Endothelial cell (in vitro differentiated cells): ENCODE data around the gene SLC22A4. TPM values are rescaled to one million over a fixed set of nuclear protein-coding genes. Genes with fewer than 3 reads are reported as not detected.

Experiments
- DNase-seq: peaks from one replicate; pipeline ENCODE4 v3.0.0; 2021; ENCODE audit warnings: low spot score
- H3K27ac Mint-ChIP-seq: one replicate; pipeline ENCODE4 v1.8.0; 2021; ENCODE audit warnings: mixed read lengths, inconsistent platforms; ENCODE audit not compliant: unreplicated experiment
- H3K27me3 Mint-ChIP-seq: one replicate; pipeline ENCODE4 v1.8.0; 2021; ENCODE audit warnings: mild to moderate bottlenecking, moderate library complexity, mixed read lengths, inconsistent platforms; ENCODE audit not compliant: unreplicated experiment
- H3K36me3 Mint-ChIP-seq: one replicate; pipeline ENCODE4 v1.8.0; 2021; ENCODE audit warnings: mild to moderate bottlenecking, low read depth, mixed read lengths, inconsistent platforms; ENCODE audit not compliant: unreplicated experiment
- H3K4me1 Mint-ChIP-seq: one replicate; pipeline ENCODE4 v1.8.0; 2021; ENCODE audit warnings: mild to moderate bottlenecking, mixed read lengths, inconsistent platforms; ENCODE audit not compliant: unreplicated experiment
- H3K4me3 Mint-ChIP-seq: one replicate; pipeline ENCODE4 v1.8.0; 2021; ENCODE audit warnings: mild to moderate bottlenecking, mixed read lengths, inconsistent platforms; ENCODE audit not compliant: unreplicated experiment
- H3K9me3 Mint-ChIP-seq: one replicate; pipeline ENCODE4 v1.8.0; 2021; ENCODE audit warnings: mixed read lengths, inconsistent platforms; ENCODE audit not compliant: unreplicated experiment
- total RNA-seq: library from RNA; stranded (reverse); fragmentation: NEBNext Ultra II Directional; extraction: Animal tissue kit (Norgen Biotek cat#: 25700); gene quantifications from one replicate; pipeline ENCODE4 v1.2.1, GENCODE V29; 2021; ENCODE audit not compliant: unreplicated experiment
- TF ChIP-seq, protein P1 (sequence below): fragments of 200-600 bp; sonication (generic); IDR thresholded peaks from one replicate; pipeline ENCODE4 v1.5.0; 2021; ENCODE audit warnings: antibody characterized with exemption; ENCODE audit not compliant: unreplicated experiment

Gene SLC22A4
- total RNA-seq, 1 donor from 2014 or later = 0.13 TPM

DNA sequence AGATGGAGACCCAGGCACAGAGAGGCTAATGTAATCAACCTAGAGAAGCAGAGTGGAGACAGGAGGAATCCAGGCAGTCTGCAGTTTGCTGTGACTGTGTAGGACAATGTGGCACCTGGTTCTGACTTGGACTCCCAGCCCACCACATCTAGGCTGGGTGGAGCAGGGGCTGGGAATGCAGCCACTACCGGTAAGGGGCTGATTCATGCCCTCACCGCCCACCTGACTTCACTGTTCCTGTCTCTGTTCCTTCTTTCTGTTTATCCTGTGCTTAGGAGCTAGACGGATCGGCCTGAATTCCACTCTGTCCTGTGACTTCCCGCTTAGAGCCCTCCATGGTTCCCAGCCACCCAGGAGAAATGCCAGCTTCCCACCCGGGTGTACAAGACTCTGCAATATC is 34.1 kb upstream of the SLC22A4 start:
- TF ChIP-seq, protein P1, sequence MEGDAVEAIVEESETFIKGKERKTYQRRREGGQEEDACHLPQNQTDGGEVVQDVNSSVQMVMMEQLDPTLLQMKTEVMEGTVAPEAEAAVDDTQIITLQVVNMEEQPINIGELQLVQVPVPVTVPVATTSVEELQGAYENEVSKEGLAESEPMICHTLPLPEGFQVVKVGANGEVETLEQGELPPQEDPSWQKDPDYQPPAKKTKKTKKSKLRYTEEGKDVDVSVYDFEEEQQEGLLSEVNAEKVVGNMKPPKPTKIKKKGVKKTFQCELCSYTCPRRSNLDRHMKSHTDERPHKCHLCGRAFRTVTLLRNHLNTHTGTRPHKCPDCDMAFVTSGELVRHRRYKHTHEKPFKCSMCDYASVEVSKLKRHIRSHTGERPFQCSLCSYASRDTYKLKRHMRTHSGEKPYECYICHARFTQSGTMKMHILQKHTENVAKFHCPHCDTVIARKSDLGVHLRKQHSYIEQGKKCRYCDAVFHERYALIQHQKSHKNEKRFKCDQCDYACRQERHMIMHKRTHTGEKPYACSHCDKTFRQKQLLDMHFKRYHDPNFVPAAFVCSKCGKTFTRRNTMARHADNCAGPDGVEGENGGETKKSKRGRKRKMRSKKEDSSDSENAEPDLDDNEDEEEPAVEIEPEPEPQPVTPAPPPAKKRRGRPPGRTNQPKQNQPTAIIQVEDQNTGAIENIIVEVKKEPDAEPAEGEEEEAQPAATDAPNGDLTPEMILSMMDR = no peak
- peaks cover 4% of the 10 kb centered on the region for H3K36me3 Mint-ChIP-seq
- no peaks in the 10 kb centered on the region for H3K9me3 Mint-ChIP-seq
- H3K4me3 Mint-ChIP-seq = no peak overlapping the region
- peaks cover 26% of the 10 kb centered on the region for H3K4me1 Mint-ChIP-seq
- DNase-seq = no peak
- H3K27ac Mint-ChIP-seq = peak overlapping the region; percentile 14
- peaks cover 9% of the 10 kb centered on the region for H3K27me3 Mint-ChIP-seq

GRCh38 chr5:132260714-132261551 is 33.3 kb upstream of the SLC22A4 start:
- Mint-ChIP-seq H3K4me1 (peaks cover 29% of the 10 kb centered on the region), H3K27ac (peak overlapping the region; percentile 14), H3K9me3 (no peaks in the 10 kb centered on the region), H3K36me3 (peaks cover 4% of the 10 kb centered on the region), H3K27me3 (peaks cover 9% of the 10 kb centered on the region), H3K4me3 (no peak overlapping the region)
- peak; percentile 1 for DNase-seq
- TF ChIP-seq, protein P1 = no peak

GRCh38 chr5:132261881-132262845 is 32.0 kb upstream of the SLC22A4 start:
- Mint-ChIP-seq H3K27ac (peak overlapping the region; percentile 81), H3K4me1 (peaks cover 29% of the 10 kb centered on the region), H3K9me3 (no peaks in the 10 kb centered on the region), H3K27me3 (peaks cover 9% of the 10 kb centered on the region), H3K4me3 (peak overlapping the region; percentile 52), H3K36me3 (peaks cover 4% of the 10 kb centered on the region)
- DNase-seq = peak; percentile 1
- TF ChIP-seq, protein P1 = no peak

GRCh38 chr5:132262882-132263547 is 31.2 kb upstream of the SLC22A4 start:
- DNase-seq = no peak
- no peak overlapping the region for H3K27ac Mint-ChIP-seq
- peaks cover 29% of the 10 kb centered on the region for H3K4me1 Mint-ChIP-seq
- H3K4me3 Mint-ChIP-seq = no peak overlapping the region
- peaks cover 4% of the 10 kb centered on the region for H3K36me3 Mint-ChIP-seq
- TF ChIP-seq, protein P1 = no peak
- H3K9me3 Mint-ChIP-seq = no peaks in the 10 kb centered on the region
- H3K27me3 Mint-ChIP-seq = peaks cover 12% of the 10 kb centered on the region
